Sigmoid colon (tissue), 7 donors: ENCODE results near the gene KIRREL3. TPM values are rescaled to one million over a fixed set of nuclear protein-coding genes. Genes with fewer than 3 reads are reported as not detected.

Experiments
- DNase-seq: peaks from one replicate; pipeline ENCODE4 v3.0.0-alpha.2; 2019
- H3K27ac ChIP-seq, 4 donors: fragments of 200-600 bp; sonication (generic); one replicate each; pipeline ENCODE4 v1.5.1; 2016 to 2019; ENCODE audit warnings: mild to moderate bottlenecking in 1 of 4
- H3K27me3 ChIP-seq, 3 donors: fragments of 200-600 bp; sonication (generic); one replicate each; pipeline ENCODE4 v1.5.1; 2019; ENCODE audit warnings: mild to moderate bottlenecking in 1 of 3
- H3K36me3 ChIP-seq, 4 donors: fragments of 200-600 bp; sonication (generic); one replicate each; pipeline ENCODE4 v1.5.1; 2016 to 2019
- H3K4me1 ChIP-seq, 4 donors: fragments of 200-600 bp; sonication (generic); one replicate each; pipeline ENCODE4 v1.5.1; 2017 to 2019
- H3K4me3 ChIP-seq, 4 donors: fragments of 200-600 bp; sonication (generic); one replicate each; pipeline ENCODE4 v1.5.1; 2017 to 2019; ENCODE audit warnings: mild to moderate bottlenecking in 2 of 4, moderate library complexity in 1 of 4
- H3K9me3 ChIP-seq, 4 donors: fragments of 200-600 bp in 3 of 4; sonication (generic) in 3 of 4; one replicate each; pipeline versions ENCODE4 v1.5.1 to v1.6.1; 2013 to 2019
- CTCF ChIP-seq, 4 experiments: fragments of 450-650 bp in 3 of 4; fragments of 200-600 bp in 1 of 4; IDR thresholded peaks; one replicate each; pipeline ENCODE4 v1.5.1; 2016 to 2019; ENCODE audit warnings: antibody characterized with exemption in 4 of 4, mild to moderate bottlenecking in 3 of 4, moderate library complexity in 2 of 4
- EP300 ChIP-seq, 4 donors: sonication (generic); formaldehyde crosslinking; IDR thresholded peaks; one replicate each; pipeline ENCODE4 v1.6.1; 2017; ENCODE audit warnings: antibody characterized with exemption in 4 of 4
- POLR2A ChIP-seq, 2 donors: fragments of 450-650 bp; IDR thresholded peaks; one replicate each; pipeline ENCODE4 v1.6.1; 2016; ENCODE audit warnings: antibody characterized with exemption in 2 of 2, mild to moderate bottlenecking in 2 of 2, moderate library complexity in 2 of 2
- POLR2AphosphoS5 ChIP-seq, 4 donors: sonication (generic); formaldehyde crosslinking; IDR thresholded peaks; one replicate each; pipeline ENCODE4 v1.6.1; 2017; ENCODE audit warnings: antibody characterized with exemption in 4 of 4
- WGBS, 2 donors: extraction: QIAGEN DNeasy Blood & Tissue Kit; methylation state at CpG; one replicate each; pipeline ENCODE4 v1.1.7; 2013; 5-methylcytosine and 5-hydroxymethylcytosine counted together
- intact Hi-C: fragments of 100-400 bp; cut with DNase I; formaldehyde crosslinking; loops from one replicate; pipeline ENCODE4 v1.15.1; 2023
- polyA plus RNA-seq, 3 donors: library from polyadenylated mRNA; stranded (reverse); fragments of 200-250 nt; gene quantifications; one replicate each; pipeline ENCODE4 v1.2.3, GENCODE V29; 2013
- total RNA-seq, 4 donors: library from RNA; depleted of rRNA; stranded (reverse); fragments of >200 nt; gene quantifications; one replicate each; pipeline ENCODE4 v1.1.0, GENCODE V29; 2016
- donor health status: healthy with polysubstance abuse.
- donor health status: Bipolar disorder and iron deficiency.
- donor health status: healthy.

Gene KIRREL3
- total and polyA plus RNA-seq, 7 donors, result under 0.01 to 3.3 (median 1.0) TPM

DNA sequence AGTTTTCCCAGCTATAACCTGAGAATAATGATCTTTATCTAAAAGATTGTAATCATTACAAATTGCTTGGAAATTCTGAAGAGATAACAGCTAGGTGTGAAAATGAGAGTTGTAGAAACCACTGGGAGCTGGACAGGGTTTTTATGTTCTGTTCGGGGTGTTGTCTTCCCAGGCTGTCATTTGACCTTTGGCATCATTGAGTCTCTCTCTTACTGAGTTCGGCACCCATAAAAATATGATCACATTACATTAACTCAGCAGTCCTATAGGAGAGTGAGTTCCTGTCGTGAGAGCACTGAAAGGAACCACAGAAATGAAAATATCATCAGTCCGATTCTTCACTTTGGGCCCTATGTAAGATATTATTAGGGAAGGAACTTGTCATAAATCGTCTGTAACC is 29.3 kb downstream of the KIRREL3 start:
- no peak for DNase-seq
- Histone ChIP-seq H3K9me3 (no peaks in the 10 kb centered on the region), H3K27ac (no peak overlapping the region), H3K36me3 (no peaks in the 10 kb centered on the region), H3K4me1 (no peaks in the 10 kb centered on the region), H3K27me3 (peaks cover 0 to 35% (median 4%) of the 10 kb centered on the region in 3 donors), H3K4me3 (no peak overlapping the region)
- intact Hi-C loops, result no loop called here
- WGBS, 2 donors, result 24 to 56% methylated on average over 5 of the region's 5 CpGs
- TF ChIP-seq POLR2AphosphoS5 (IDR thresholded peaks at IDR 0.05) (no peak), POLR2A (IDR thresholded peaks at IDR 0.05) (no peak), EP300 (IDR thresholded peaks at IDR 0.05) (no peak), CTCF (IDR thresholded peaks at IDR 0.05) (no peak)

GRCh38 chr11:126969865-126970479 is 30.6 kb downstream of the KIRREL3 start:
- TF ChIP-seq EP300 (IDR thresholded peaks at IDR 0.05) (no peak), POLR2A (IDR thresholded peaks at IDR 0.05) (no peak), CTCF (IDR thresholded peaks at IDR 0.05) (no peak), POLR2AphosphoS5 (IDR thresholded peaks at IDR 0.05) (no peak)
- Histone ChIP-seq H3K27me3 (peaks cover 0 to 36% (median 4%) of the 10 kb centered on the region in 3 donors), H3K9me3 (no peaks in the 10 kb centered on the region), H3K36me3 (no peaks in the 10 kb centered on the region), H3K4me1 (no peaks in the 10 kb centered on the region), H3K4me3 (no peak overlapping the region), H3K27ac (no peak overlapping the region)
- DNase-seq, result no peak
- intact Hi-C loops, result no loop called here
- 59 to 75% methylated on average over 6 of the region's 6 CpGs for WGBS, 2 donors

GRCh38 chr11:126968915-126969314 is 31.7 kb downstream of the KIRREL3 start:
- peaks cover 0 to 36% (median 4%) of the 10 kb centered on the region in 3 donors for H3K27me3 ChIP-seq
- WGBS, 2 donors, result 44 to 79% methylated on average over 14 of the region's 14 CpGs
- H3K27ac ChIP-seq, result no peak overlapping the region
- no peaks in the 10 kb centered on the region for H3K36me3 ChIP-seq
- no peak for TF ChIP-seq POLR2AphosphoS5 (IDR thresholded peaks at IDR 0.05)
- TF ChIP-seq POLR2A (IDR thresholded peaks at IDR 0.05), result no peak
- TF ChIP-seq EP300 (IDR thresholded peaks at IDR 0.05), result no peak
- no peak for TF ChIP-seq CTCF (IDR thresholded peaks at IDR 0.05)
- no peaks in the 10 kb centered on the region for H3K9me3 ChIP-seq
- no peak for DNase-seq
- no peaks in the 10 kb centered on the region for H3K4me1 ChIP-seq
- H3K4me3 ChIP-seq, result no peak overlapping the region
- intact Hi-C loops, result no loop called here

DNA sequence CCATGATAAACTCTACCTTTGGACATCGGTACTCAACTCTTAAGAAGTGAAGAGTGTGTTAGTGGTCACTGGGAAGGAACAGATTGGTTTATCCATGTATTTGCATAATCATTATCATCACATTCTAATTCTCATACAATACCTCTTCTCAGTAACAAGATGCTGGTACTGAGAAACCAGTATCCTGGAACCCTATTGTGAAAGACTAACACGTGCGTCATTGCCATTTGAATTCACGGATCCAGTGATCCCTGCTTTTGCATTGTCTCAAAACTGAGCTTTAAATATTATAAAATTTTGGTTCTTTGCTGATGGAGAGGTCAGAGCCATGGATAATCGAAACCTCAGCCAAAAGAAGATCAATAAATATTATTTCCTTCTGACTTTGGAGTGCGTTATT is 35.2 kb downstream of the KIRREL3 start:
- Histone ChIP-seq H3K27ac (no peak overlapping the region), H3K9me3 (no peaks in the 10 kb centered on the region), H3K27me3 (peaks cover 0 to 36% (median 4%) of the 10 kb centered on the region in 3 donors), H3K36me3 (no peaks in the 10 kb centered on the region), H3K4me3 (no peak overlapping the region), H3K4me1 (no peaks in the 10 kb centered on the region)
- TF ChIP-seq POLR2AphosphoS5 (IDR thresholded peaks at IDR 0.05), result no peak
- no peak for TF ChIP-seq POLR2A (IDR thresholded peaks at IDR 0.05)
- TF ChIP-seq EP300 (IDR thresholded peaks at IDR 0.05), result no peak
- no peak for TF ChIP-seq CTCF (IDR thresholded peaks at IDR 0.05)
- DNase-seq, result no peak
- intact Hi-C loops, result no loop called here
- 74 to 80% methylated on average over 6 of the region's 6 CpGs for WGBS, 2 donors
